ENCODE measurements around the gene FLT3.

Gene FLT3

GRCh38 chr13:27955014-27955591 lies 145.3 kb downstream of the FLT3 start:
- H3K27me3 ChIP-seq, result peaks cover 4 to 81% of the 10 kb centered on the region in 2 donors
- no peaks in the 10 kb centered on the region for H3K36me3 ChIP-seq
- no peak overlapping the region for H3K4me3 ChIP-seq
- intact Hi-C loops (cut with DNase I; ENCODE audit: low total_unique reads), result no loop called here
- H3K27ac ChIP-seq, result no peak overlapping the region
- no peak for TF ChIP-seq CTCF (IDR thresholded peaks at IDR 0.05)
- H3K4me1 ChIP-seq, result peaks cover 0 to 21% (median 15%) of the 10 kb centered on the region in 4 donors
- no peaks in the 10 kb centered on the region for H3K9me3 ChIP-seq
- DNase-seq, result no peak

GRCh38 chr13:27954406-27954851 lies 145.9 kb downstream of the FLT3 start:
- H3K36me3 ChIP-seq, result no peaks in the 10 kb centered on the region
- intact Hi-C loops (cut with DNase I; ENCODE audit: low total_unique reads), result no loop called here
- no peak overlapping the region for H3K27ac ChIP-seq
- peaks cover 1 to 77% of the 10 kb centered on the region in 2 donors for H3K27me3 ChIP-seq
- no peak for TF ChIP-seq CTCF (IDR thresholded peaks at IDR 0.05)
- DNase-seq, result no peak
- H3K9me3 ChIP-seq, result no peaks in the 10 kb centered on the region
- peak overlapping the region; percentile 30 to 49 for H3K4me3 ChIP-seq
- peaks cover 0 to 16% (median 15%) of the 10 kb centered on the region in 4 donors for H3K4me1 ChIP-seq

GRCh38 chr13:27953676-27954405 lies 146.5 kb downstream of the FLT3 start:
- H3K4me3 ChIP-seq, result peak overlapping the region; percentile 30 to 49
- intact Hi-C loops (cut with DNase I; ENCODE audit: low total_unique reads), result no loop called here
- peaks cover 0 to 16% (median 15%) of the 10 kb centered on the region in 4 donors for H3K4me1 ChIP-seq

More at GRCh38 chr13:27953676-27954405, 146.5 kb downstream of the FLT3 start:
- Histone ChIP-seq H3K27ac (no peak overlapping the region), H3K27me3 (peaks cover 0 to 71% of the 10 kb centered on the region in 2 donors), H3K9me3 (no peaks in the 10 kb centered on the region), H3K36me3 (no peaks in the 10 kb centered on the region)
- TF ChIP-seq CTCF (IDR thresholded peaks at IDR 0.05), result peak; percentile 73 to 74
- DNase-seq, result peak in 1 of 2 donors; percentile 49
